ENCODE results near the gene GAS2L3. TPM values are rescaled to one million over a fixed set of nuclear protein-coding genes. Genes with fewer than 3 reads are reported as not detected.

GAS2L3 gene
- total RNA-seq, 1 donor: 38.0 TPM

- no peak for DNase-seq (ENCODE audit: low read depth)
- no peak for TF ChIP-seq CTCF (IDR thresholded peaks at IDR 0.05; ENCODE audit: insufficient read depth, low read depth, low read length)
Observed at GRCh38 chr12:100671396-100672074, 98.1 kb downstream of the GAS2L3 start.

GRCh38 chr12:100672075-100672592 lies 98.7 kb downstream of the GAS2L3 start:
- peak; percentile 46 for TF ChIP-seq CTCF (IDR thresholded peaks at IDR 0.05; ENCODE audit: insufficient read depth, low read depth, low read length)
- no peak overlapping the region for H3K4me3 ChIP-seq (ENCODE audit: low read depth, low read length)
- DNase-seq (ENCODE audit: low read depth): no peak

More at GRCh38 chr12:100671396-100672074, 98.1 kb downstream of the GAS2L3 start:
- H3K4me3 ChIP-seq (ENCODE audit: low read depth, low read length): no peak overlapping the region

- H3K4me3 ChIP-seq (ENCODE audit: low read depth, low read length): no peak overlapping the region
- DNase-seq (ENCODE audit: low read depth): no peak
- no peak for TF ChIP-seq CTCF (IDR thresholded peaks at IDR 0.05; ENCODE audit: insufficient read depth, low read depth, low read length)
Observed at GRCh38 chr12:100674036-100674888, 100.8 kb downstream of the GAS2L3 start.

Small RNAs within 50 kb of the gene (small RNA-seq; reads per million reads assigned to genes)
- gene AC010200.2: not detected

Other genes starting within 250 kb of the GAS2L3 start
- gene SLC17A8, start 216.6 kb upstream of the GAS2L3 start, total RNA-seq: not detected in 2 replicates
- under 0.01 TPM in 1 of 2 replicates, not detected in the other for gene NR1H4, start 99.8 kb upstream of the GAS2L3 start, total RNA-seq
- gene ANO4, start 221.1 kb downstream of the GAS2L3 start, total RNA-seq: 8.4 and 13.8 TPM in 2 replicates